Lung (tissue), 12 donors: ENCODE measurements around the gene AWAT2. TPM values are rescaled to one million over a fixed set of nuclear protein-coding genes. Genes with fewer than 3 reads are reported as not detected.

Experiments used
- ATAC-seq: fragments of 200-7000 bp; cut with Tn5 transposase; one replicate; pipeline ENCODE4 v1.9.1; 2020; ENCODE audit warnings: moderate number of reproducible peaks; ENCODE audit not compliant: insufficient read depth, low FRiP score
- DNase-seq, 3 donors: peaks; one replicate each; pipeline ENCODE4 v3.0.0-alpha.2; 2013 to 2017
- H3K27ac ChIP-seq, 2 donors: one replicate each; pipeline ENCODE4 v1.5.1; 2013; ENCODE audit warnings: mild to moderate bottlenecking in 2 of 2, moderate library complexity in 2 of 2, control low read depth in 1 of 2, inconsistent platforms in 1 of 2, low read depth in 1 of 2, low read length in 1 of 2
- H3K27me3 ChIP-seq, 3 donors: one replicate each; pipeline ENCODE4 v1.5.1; 2013; ENCODE audit warnings: low read length in 2 of 3; ENCODE audit not compliant: control insufficient read depth in 3 of 3, insufficient read depth in 3 of 3
- H3K36me3 ChIP-seq, 4 donors: one replicate each; pipeline ENCODE4 v1.5.1; 2013; ENCODE audit warnings: low read length in 4 of 4, mild to moderate bottlenecking in 1 of 4, moderate library complexity in 1 of 4; ENCODE audit not compliant: control insufficient read depth in 4 of 4, insufficient read depth in 4 of 4
- H3K4me1 ChIP-seq, 5 donors: one replicate each; pipeline ENCODE4 v1.5.1; 2013; ENCODE audit warnings: low read length in 5 of 5, mild to moderate bottlenecking in 2 of 5, moderate library complexity in 1 of 5; ENCODE audit not compliant: control insufficient read depth in 5 of 5, insufficient read depth in 5 of 5
- H3K4me3 ChIP-seq: one replicate; pipeline ENCODE4 v1.5.1; 2013; ENCODE audit warnings: mild to moderate bottlenecking, control low read depth, moderate library complexity
- H3K9ac ChIP-seq, 2 donors: one replicate each; pipeline ENCODE4 v1.5.1; 2013; ENCODE audit warnings: low read length in 2 of 2, control low read depth in 1 of 2; ENCODE audit not compliant: insufficient read depth in 1 of 2
- H3K9me3 ChIP-seq, 4 donors: one replicate each; pipeline ENCODE4 v1.5.1; 2013; ENCODE audit warnings: low read length in 3 of 4, mild to moderate bottlenecking in 1 of 4, moderate library complexity in 1 of 4; ENCODE audit not compliant: control insufficient read depth in 4 of 4, insufficient read depth in 3 of 4
- WGBS, 2 donors: extraction: QIAGEN DNeasy Blood & Tissue Kit; methylation state at CpG; one replicate each; pipeline ENCODE4 v1.1.7; 2013; 5-methylcytosine and 5-hydroxymethylcytosine counted together
- polyA plus RNA-seq, 2 donors: library from polyadenylated mRNA; stranded (reverse); fragments of 200-250 nt; gene quantifications; one replicate each; pipeline ENCODE4 v1.2.1, GENCODE V29; 2013
- total RNA-seq, 2 donors: library from RNA; depleted of rRNA in 1 of 2; stranded (reverse); fragments of >200 nt in 1 of 2; gene quantifications; one replicate each; pipeline ENCODE4 v1.2.1, GENCODE V29; 2014 to 2021
- TF ChIP-seq, protein P1 (sequence below): IDR thresholded peaks from 2 replicates; pipeline ENCODE4 v1.5.1; 2012; ENCODE audit warnings: mild to moderate bottlenecking; ENCODE audit errors: control extremely low read depth, extremely low read depth
- donor health status: control.
- donor health status: control.
- donor health status: Bipolar disorder and iron deficiency.
- donor health status: healthy.
- donor health status: DM: yes; HTN: yes; CAD: no.

Gene AWAT2
- total and polyA plus RNA-seq, 4 donors: 0.07 TPM; not detected in 3

GRCh38 chrX:70042399-70043371 is 7.1 kb downstream of the AWAT2 start:
- H3K4me3 ChIP-seq: no peak overlapping the region
- TF ChIP-seq, protein P1, sequence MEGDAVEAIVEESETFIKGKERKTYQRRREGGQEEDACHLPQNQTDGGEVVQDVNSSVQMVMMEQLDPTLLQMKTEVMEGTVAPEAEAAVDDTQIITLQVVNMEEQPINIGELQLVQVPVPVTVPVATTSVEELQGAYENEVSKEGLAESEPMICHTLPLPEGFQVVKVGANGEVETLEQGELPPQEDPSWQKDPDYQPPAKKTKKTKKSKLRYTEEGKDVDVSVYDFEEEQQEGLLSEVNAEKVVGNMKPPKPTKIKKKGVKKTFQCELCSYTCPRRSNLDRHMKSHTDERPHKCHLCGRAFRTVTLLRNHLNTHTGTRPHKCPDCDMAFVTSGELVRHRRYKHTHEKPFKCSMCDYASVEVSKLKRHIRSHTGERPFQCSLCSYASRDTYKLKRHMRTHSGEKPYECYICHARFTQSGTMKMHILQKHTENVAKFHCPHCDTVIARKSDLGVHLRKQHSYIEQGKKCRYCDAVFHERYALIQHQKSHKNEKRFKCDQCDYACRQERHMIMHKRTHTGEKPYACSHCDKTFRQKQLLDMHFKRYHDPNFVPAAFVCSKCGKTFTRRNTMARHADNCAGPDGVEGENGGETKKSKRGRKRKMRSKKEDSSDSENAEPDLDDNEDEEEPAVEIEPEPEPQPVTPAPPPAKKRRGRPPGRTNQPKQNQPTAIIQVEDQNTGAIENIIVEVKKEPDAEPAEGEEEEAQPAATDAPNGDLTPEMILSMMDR: no peak
- ATAC-seq: no peak
- no peak overlapping the region for H3K27ac ChIP-seq
- peaks cover 0 to 5% (median 0%) of the 10 kb centered on the region in 4 donors for H3K9me3 ChIP-seq
- peaks cover 0 to 8% (median 6%) of the 10 kb centered on the region in 3 donors for H3K27me3 ChIP-seq
- H3K36me3 ChIP-seq: no peaks in the 10 kb centered on the region
- DNase-seq: peak in 2 of 3 donors; percentile 32
- WGBS, 2 donors: 79 to 84% methylated on average over 11 of the region's 11 CpGs
- peaks cover 0 to 3% (median 0%) of the 10 kb centered on the region in 5 donors for H3K4me1 ChIP-seq
- H3K9ac ChIP-seq: no peak overlapping the region

DNA sequence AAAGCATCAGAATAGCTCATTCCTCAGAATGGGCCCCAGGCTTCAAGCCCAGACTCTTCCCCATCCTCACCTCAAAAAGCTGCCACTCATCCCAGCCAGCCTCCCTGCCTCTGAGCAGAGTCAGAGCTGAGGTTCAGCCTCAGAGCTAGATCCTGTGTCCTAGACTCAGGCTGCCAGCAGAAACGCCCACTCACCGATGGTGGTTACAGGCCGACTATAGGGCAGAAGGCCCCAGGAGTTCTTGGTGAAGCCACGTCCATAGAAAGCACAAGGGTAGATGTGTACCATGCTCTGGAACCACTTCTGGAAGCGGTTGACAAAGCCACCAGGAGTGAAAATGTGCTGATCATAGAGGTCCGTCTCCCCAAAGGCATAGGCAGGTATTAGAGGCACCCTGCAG is 7.7 kb downstream of the AWAT2 start:
- WGBS, 2 donors: 74 to 97% methylated on average over 5 to 6 of the region's 6 CpGs
- Histone ChIP-seq H3K36me3 (no peaks in the 10 kb centered on the region), H3K9me3 (peaks cover 0 to 5% (median 0%) of the 10 kb centered on the region in 4 donors), H3K27me3 (peaks cover 0 to 6% (median 5%) of the 10 kb centered on the region in 3 donors), H3K27ac (no peak overlapping the region), H3K9ac (no peak overlapping the region), H3K4me3 (no peak overlapping the region), H3K4me1 (peaks cover 0 to 3% (median 0%) of the 10 kb centered on the region in 5 donors)
- DNase-seq (no peak), ATAC-seq (no peak)
- TF ChIP-seq, protein P1: no peak

GRCh38 chrX:70039758-70040157 is 10.0 kb downstream of the AWAT2 start:
- DNase-seq: no peak
- 74 to 97% methylated on average over 2 of the region's 2 CpGs for WGBS, 2 donors
- no peaks in the 10 kb centered on the region for H3K36me3 ChIP-seq
- no peak overlapping the region for H3K27ac ChIP-seq
- peaks cover 0 to 3% (median 3%) of the 10 kb centered on the region in 3 donors for H3K27me3 ChIP-seq
- H3K4me3 ChIP-seq: no peak overlapping the region
- TF ChIP-seq, protein P1: no peak
- peaks cover 0 to 3% (median 0%) of the 10 kb centered on the region in 5 donors for H3K4me1 ChIP-seq
- peaks cover 0 to 9% (median 0%) of the 10 kb centered on the region in 4 donors for H3K9me3 ChIP-seq
- H3K9ac ChIP-seq: no peak overlapping the region
- ATAC-seq: no peak
